PC-3 (cell line): ENCODE data around the gene UGGT1. TPM values are rescaled to one million over a fixed set of nuclear protein-coding genes. Genes with fewer than 3 reads are reported as not detected.

Experiments used
- ATAC-seq: fragments of 200-7000 bp; cut with Tn5 transposase; 2 replicates; pipeline ENCODE4 v1.9.1; 2020; ENCODE audit warnings: mild to moderate bottlenecking, moderate library complexity
- BruUV-seq: library from RNA; stranded (reverse); fragments of 400-500 nt; replicated peaks from 2 replicates; lab custom pipeline; 2021; lab: Mats Ljungman, UMichigan
- CTCF ChIA-PET: fragments of 300-600 bp; sonication (Branson Sonifier 250); formaldehyde crosslinking; loops from one replicate; lab custom pipeline; 2022; ENCODE audit warnings: antibody characterized with exemption; lab: Charles Lee
- POLR2A ChIA-PET: fragments of 300-600 bp; sonication (Branson Sonifier 250); formaldehyde crosslinking; loops from one replicate; lab custom pipeline; 2022; ENCODE audit warnings: antibody characterized with exemption; ENCODE audit not compliant: unreplicated experiment; lab: Charles Lee
- DNase-seq: peaks from one replicate; pipeline ENCODE4 v3.0.0-alpha.2; 2015
- H2AFZ ChIP-seq: fragments of 300-600 bp; sonication (generic); 2 replicates; pipeline ENCODE4 v1.6.0; 2016; ENCODE audit warnings: antibody characterized with exemption, low read length
- H3F3A ChIP-seq: fragments of 300-600 bp; sonication (generic); one replicate; pipeline ENCODE4 v1.6.0; 2017; ENCODE audit warnings: antibody characterized with exemption, low read length, control low read depth, mild to moderate bottlenecking; ENCODE audit not compliant: unreplicated experiment
- H3K27ac ChIP-seq: fragments of 300-600 bp; sonication (generic); 2 replicates; pipeline ENCODE4 v1.5.1; 2016; ENCODE audit warnings: mild to moderate bottlenecking, low read length
- H3K27me3 ChIP-seq: fragments of 300-600 bp; sonication (generic); 2 replicates; pipeline ENCODE4 v1.6.1; 2016; ENCODE audit warnings: low read length, mixed read lengths
- H3K36me3 ChIP-seq: fragments of 300-600 bp; sonication (generic); 2 replicates; pipeline ENCODE4 v1.6.1; 2016; ENCODE audit warnings: low read depth, mixed run types, low read length, mixed read lengths
- H3K4me1 ChIP-seq: fragments of 300-600 bp; sonication (generic); 2 replicates; pipeline ENCODE4 v1.5.1; 2016; ENCODE audit warnings: low read length; ENCODE audit not compliant: insufficient read depth
- H3K4me2 ChIP-seq: fragments of 300-600 bp; sonication (generic); 2 replicates; pipeline ENCODE4 v1.6.0; 2016; ENCODE audit warnings: low read length
- H3K4me3 ChIP-seq: fragments of 300-600 bp; sonication (generic); 2 replicates; pipeline ENCODE4 v1.5.1; 2016; ENCODE audit warnings: mild to moderate bottlenecking, low read length, mixed read lengths
- H3K79me2 ChIP-seq: fragments of 300-600 bp; sonication (generic); 2 replicates; pipeline ENCODE4 v1.6.1; 2017; ENCODE audit warnings: low read length, mixed read lengths
- H3K9ac ChIP-seq: fragments of 300-600 bp; sonication (generic); 2 replicates; pipeline ENCODE4 v1.6.0; 2016; ENCODE audit warnings: mild to moderate bottlenecking, low read length
- H3K9me2 ChIP-seq: fragments of 300-600 bp; sonication (generic); replicated peaks from 2 replicates; pipeline ENCODE4 v1.6.1; 2016; ENCODE audit warnings: mixed run types, low read length, mixed read lengths
- H3K9me3 ChIP-seq: fragments of 300-600 bp; sonication (generic); 2 replicates; pipeline ENCODE4 v1.6.1; 2016; ENCODE audit warnings: low read length, mixed read lengths
- H4K20me1 ChIP-seq: fragments of 300-600 bp; sonication (generic); 2 replicates; pipeline ENCODE4 v1.6.1; 2016; ENCODE audit warnings: low read length, mixed read lengths
- CTCF ChIP-seq: fragments of 300-600 bp; sonication (generic); conservative IDR thresholded peaks from 2 replicates; pipeline ENCODE4 v1.5.1; 2017; ENCODE audit warnings: antibody characterized with exemption, low read depth, mild to moderate bottlenecking, low read length
- EZH2 ChIP-seq: fragments of 300-600 bp; sonication (generic); IDR thresholded peaks from one replicate; pipeline ENCODE4 v1.6.1; 2017; ENCODE audit warnings: antibody characterized with exemption, mild to moderate bottlenecking, low read length; ENCODE audit not compliant: unreplicated experiment
- EZH2phosphoT487 ChIP-seq: fragments of 300-600 bp; sonication (generic); IDR thresholded peaks from 2 replicates; pipeline ENCODE4 v1.6.1; 2018; ENCODE audit warnings: mild to moderate bottlenecking, antibody characterized with exemption, low read length, borderline replicate concordance
- intact Hi-C: fragments of 100-400 bp; cut with micrococcal nuclease; formaldehyde crosslinking; loops from 2 replicates; pipeline ENCODE4 v1.9.0; 2023
- total RNA-seq: library from RNA; depleted of rRNA; stranded (reverse); fragments of >200 nt; gene quantifications from 2 replicates; pipeline ENCODE4 v1.2.3, GENCODE V29; 2014

The UGGT1 gene
- total RNA-seq, 1 experiment from 2014 or later = 59.9 TPM

DNA sequence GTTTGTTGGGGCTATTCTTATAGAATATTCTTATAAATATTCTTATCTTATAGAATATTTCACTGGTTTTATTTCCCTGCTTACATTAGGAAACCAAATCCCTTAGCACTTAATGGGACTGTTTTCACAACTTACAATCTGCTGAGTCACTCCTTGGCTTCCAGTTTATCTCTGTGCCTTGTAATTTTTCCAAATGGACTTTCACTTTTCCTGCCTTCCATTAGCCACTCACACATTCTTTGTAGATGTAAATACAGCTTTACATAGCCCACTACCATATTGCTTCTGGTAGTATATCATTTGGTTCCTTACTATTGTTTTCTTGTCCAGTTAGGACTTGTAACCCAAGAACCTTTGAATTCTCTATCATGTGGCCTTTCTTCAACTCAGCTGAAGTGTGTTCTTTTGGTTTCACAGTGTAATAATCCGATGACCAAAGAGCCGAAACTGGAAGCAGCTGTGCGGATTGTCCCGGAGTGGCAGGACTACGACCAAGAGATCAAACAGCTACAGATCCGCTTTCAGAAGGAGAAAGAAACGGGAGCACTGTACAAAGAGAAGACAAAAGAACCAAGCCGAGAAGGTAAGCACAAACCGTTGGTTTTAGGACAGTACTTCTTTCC is 96.1 kb downstream of the UGGT1 start:
- Histone ChIP-seq H3K27me3 (no peaks in the 10 kb centered on the region), H3K36me3 (peaks cover 46% of the 10 kb centered on the region), H4K20me1 (no peaks in the 10 kb centered on the region), H3K4me2 (no peak overlapping the region), H3K9me2 (no peaks in the 10 kb centered on the region), H3K27ac (peak overlapping the region; percentile 27; the same call in 1 of the 2 replicates), H3K4me1 (no peaks in the 10 kb centered on the region), H3F3A (no peaks in the 10 kb centered on the region), H3K79me2 (no peaks in the 10 kb centered on the region), H3K9me3 (no peaks in the 10 kb centered on the region), H2AFZ (no peak overlapping the region), H3K9ac (no peak overlapping the region), H3K4me3 (no peak overlapping the region)
- ChIA-PET POLR2A (no interaction called here), CTCF (no interaction called here)
- ATAC-seq (peak; percentile 38; the same call in 1 of the 2 replicates), DNase-seq (peak; percentile 27)
- intact Hi-C loops = loop anchor here (10.0 kb wide), 1 partner anchor 1738 kb away; no protein-coding TSS in a partner anchor
- no TSS peak for BruUV-seq
- TF ChIP-seq CTCF (no peak), EZH2 (no peak), EZH2phosphoT487 (no peak)

- DNase-seq (no peak), ATAC-seq (no peak)
- ChIA-PET CTCF (no interaction called here), POLR2A (no interaction called here)
- no peaks in the 10 kb centered on the region for H3F3A ChIP-seq
- H3K9me3 ChIP-seq = no peaks in the 10 kb centered on the region
- no peak overlapping the region for H2AFZ ChIP-seq
- H4K20me1 ChIP-seq = no peaks in the 10 kb centered on the region
- intact Hi-C loops = no loop called here
- BruUV-seq = no TSS peak
- H3K9ac ChIP-seq = no peak overlapping the region
- no peak for TF ChIP-seq CTCF
- no peak for TF ChIP-seq EZH2phosphoT487
- no peak for TF ChIP-seq EZH2
- peaks cover 8% of the 10 kb centered on the region for H3K36me3 ChIP-seq
- no peaks in the 10 kb centered on the region for H3K9me2 ChIP-seq
- H3K4me3 ChIP-seq = no peak overlapping the region
- no peak overlapping the region for H3K4me2 ChIP-seq
- no peaks in the 10 kb centered on the region for H3K27me3 ChIP-seq
- no peak overlapping the region for H3K27ac ChIP-seq
- no peaks in the 10 kb centered on the region for H3K79me2 ChIP-seq
- no peaks in the 10 kb centered on the region for H3K4me1 ChIP-seq
These were observed 104.5 kb downstream of the UGGT1 start for GRCh38 chr2:128195435-128195984.

GRCh38 chr2:128196026-128196425 is 105.0 kb downstream of the UGGT1 start:
- Histone ChIP-seq H3K9me2 (no peaks in the 10 kb centered on the region), H3K79me2 (no peaks in the 10 kb centered on the region), H3K4me1 (no peaks in the 10 kb centered on the region), H3K36me3 (peaks cover 3% of the 10 kb centered on the region), H2AFZ (no peak overlapping the region), H4K20me1 (no peaks in the 10 kb centered on the region), H3K9me3 (no peaks in the 10 kb centered on the region), H3K27ac (no peak overlapping the region), H3K4me3 (no peak overlapping the region), H3K4me2 (no peak overlapping the region), H3K9ac (no peak overlapping the region), H3K27me3 (no peaks in the 10 kb centered on the region), H3F3A (no peaks in the 10 kb centered on the region)
- ATAC-seq = no peak
- ChIA-PET CTCF (no interaction called here), POLR2A (no interaction called here)
- TF ChIP-seq CTCF = no peak
- no peak for TF ChIP-seq EZH2phosphoT487
- TF ChIP-seq EZH2 = no peak
- intact Hi-C loops = no loop called here
- BruUV-seq = no TSS peak
- DNase-seq = no peak
